ENCODE results near the gene MRPL45. TPM values are rescaled to one million over a fixed set of nuclear protein-coding genes. Genes with fewer than 3 reads are reported as not detected.

Gene MRPL45
- total RNA-seq, 1 experiment from 2014 or later: 61.5 TPM

GRCh38 chr17:38341035-38341721 is 44.2 kb downstream of the MRPL45 start:
- in situ Hi-C loops (cut with HindIII; ENCODE audit: low pct_unique_long_range_greater_than_20kb, low sequenced_read_pairs): no loop called here
- peak; percentile 31 for DNase-seq (ENCODE audit: low read depth)

- no peak for DNase-seq (ENCODE audit: low read depth)
- in situ Hi-C loops (cut with HindIII; ENCODE audit: low pct_unique_long_range_greater_than_20kb, low sequenced_read_pairs): no loop called here
Observed at GRCh38 chr17:38342886-38343607, 46.1 kb downstream of the MRPL45 start.

GRCh38 chr17:38343608-38344419 is 46.8 kb downstream of the MRPL45 start, which contains the start of gene GPR179:
GPR179 (minus strand) TSS chr17:38343956; CDS start chr17:38343789, 167 bp downstream.
- in situ Hi-C loops (cut with HindIII; ENCODE audit: low pct_unique_long_range_greater_than_20kb, low sequenced_read_pairs): no loop called here
- DNase-seq (ENCODE audit: low read depth): no peak

GRCh38 chr17:38344420-38344745 is 47.4 kb downstream of the MRPL45 start:
- in situ Hi-C loops (cut with HindIII; ENCODE audit: low pct_unique_long_range_greater_than_20kb, low sequenced_read_pairs): no loop called here
- DNase-seq (ENCODE audit: low read depth): no peak

- in situ Hi-C loops (cut with HindIII; ENCODE audit: low pct_unique_long_range_greater_than_20kb, low sequenced_read_pairs): no loop called here
- no peak for DNase-seq (ENCODE audit: low read depth)
Observed at GRCh38 chr17:38345743-38346142, 48.8 kb downstream of the MRPL45 start.

- in situ Hi-C loops (cut with HindIII; ENCODE audit: low pct_unique_long_range_greater_than_20kb, low sequenced_read_pairs): no loop called here
- peak; percentile 74 for DNase-seq (ENCODE audit: low read depth)
Observed at GRCh38 chr17:38349097-38349730, 52.2 kb downstream of the MRPL45 start.

GRCh38 chr17:38350035-38350434 is 53.1 kb downstream of the MRPL45 start:
- DNase-seq (ENCODE audit: low read depth): no peak
- in situ Hi-C loops (cut with HindIII; ENCODE audit: low pct_unique_long_range_greater_than_20kb, low sequenced_read_pairs): no loop called here

GRCh38 chr17:38351412-38352222 is 54.6 kb downstream of the MRPL45 start, which contains the start of gene SOCS7:
SOCS7 (plus strand) TSS chr17:38351844; CDS start chr17:38352053, 209 bp downstream.
- in situ Hi-C loops (cut with HindIII; ENCODE audit: low pct_unique_long_range_greater_than_20kb, low sequenced_read_pairs): no loop called here
- peak; percentile 96 for DNase-seq (ENCODE audit: low read depth)

- peak; percentile 12 for DNase-seq (ENCODE audit: low read depth)
- in situ Hi-C loops (cut with HindIII; ENCODE audit: low pct_unique_long_range_greater_than_20kb, low sequenced_read_pairs): no loop called here
Observed at GRCh38 chr17:38352245-38353085, 55.5 kb downstream of the MRPL45 start.

- in situ Hi-C loops (cut with HindIII; ENCODE audit: low pct_unique_long_range_greater_than_20kb, low sequenced_read_pairs): no loop called here
- no peak for DNase-seq (ENCODE audit: low read depth)
Observed at GRCh38 chr17:38353086-38353604, 56.2 kb downstream of the MRPL45 start.

- DNase-seq (ENCODE audit: low read depth): no peak
- in situ Hi-C loops (cut with HindIII; ENCODE audit: low pct_unique_long_range_greater_than_20kb, low sequenced_read_pairs): no loop called here
Observed at GRCh38 chr17:38353668-38354067, 56.7 kb downstream of the MRPL45 start.

- in situ Hi-C loops (cut with HindIII; ENCODE audit: low pct_unique_long_range_greater_than_20kb, low sequenced_read_pairs): no loop called here
- DNase-seq (ENCODE audit: low read depth): no peak
Observed at GRCh38 chr17:38354466-38354865, 57.5 kb downstream of the MRPL45 start.

GRCh38 chr17:38355251-38355650 is 58.3 kb downstream of the MRPL45 start:
- in situ Hi-C loops (cut with HindIII; ENCODE audit: low pct_unique_long_range_greater_than_20kb, low sequenced_read_pairs): no loop called here
- DNase-seq (ENCODE audit: low read depth): no peak

- DNase-seq (ENCODE audit: low read depth): peak; percentile 69
- in situ Hi-C loops (cut with HindIII; ENCODE audit: low pct_unique_long_range_greater_than_20kb, low sequenced_read_pairs): no loop called here
Observed at GRCh38 chr17:38357486-38358123, 60.6 kb downstream of the MRPL45 start.

- in situ Hi-C loops (cut with HindIII; ENCODE audit: low pct_unique_long_range_greater_than_20kb, low sequenced_read_pairs): no loop called here
- DNase-seq (ENCODE audit: low read depth): no peak
Observed at GRCh38 chr17:38358586-38359513, 61.9 kb downstream of the MRPL45 start.
